ENCODE data around the gene RBMS3. TPM values are rescaled to one million over a fixed set of nuclear protein-coding genes. Genes with fewer than 3 reads are reported as not detected.
A peak's percentile ranks its signal among the peaks of the same experiment; 100 is the strongest.

RBMS3 gene
- total RNA-seq, 4 donors from 2014 or later, result 7.3 to 21.8 (median 12.8) TPM

DNA sequence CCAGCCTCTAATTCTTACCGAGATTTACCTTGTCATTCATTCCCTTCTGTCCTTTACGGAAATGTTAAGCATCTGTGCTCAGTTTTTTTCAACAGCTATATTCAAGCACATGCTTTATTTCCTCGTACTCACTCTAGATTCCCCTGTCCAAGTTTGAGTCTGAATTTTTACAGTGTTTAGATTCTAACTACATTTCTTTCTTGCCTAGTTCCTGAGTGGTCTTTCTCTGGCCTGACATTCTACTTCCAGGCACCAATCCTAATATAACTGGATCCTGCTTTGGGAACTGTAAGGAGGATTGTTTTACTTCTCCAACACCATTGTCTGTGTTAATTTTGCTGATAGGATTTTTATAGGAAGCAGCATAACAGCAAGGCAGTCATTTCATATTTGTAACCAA, 222.4 kb downstream of the RBMS3 start:
- DNase-seq (ENCODE audit: low spot score in 2 of 2), result no peak
- no peak for TF ChIP-seq POLR2A (IDR thresholded peaks at IDR 0.05)
- TF ChIP-seq, protein P1, sequence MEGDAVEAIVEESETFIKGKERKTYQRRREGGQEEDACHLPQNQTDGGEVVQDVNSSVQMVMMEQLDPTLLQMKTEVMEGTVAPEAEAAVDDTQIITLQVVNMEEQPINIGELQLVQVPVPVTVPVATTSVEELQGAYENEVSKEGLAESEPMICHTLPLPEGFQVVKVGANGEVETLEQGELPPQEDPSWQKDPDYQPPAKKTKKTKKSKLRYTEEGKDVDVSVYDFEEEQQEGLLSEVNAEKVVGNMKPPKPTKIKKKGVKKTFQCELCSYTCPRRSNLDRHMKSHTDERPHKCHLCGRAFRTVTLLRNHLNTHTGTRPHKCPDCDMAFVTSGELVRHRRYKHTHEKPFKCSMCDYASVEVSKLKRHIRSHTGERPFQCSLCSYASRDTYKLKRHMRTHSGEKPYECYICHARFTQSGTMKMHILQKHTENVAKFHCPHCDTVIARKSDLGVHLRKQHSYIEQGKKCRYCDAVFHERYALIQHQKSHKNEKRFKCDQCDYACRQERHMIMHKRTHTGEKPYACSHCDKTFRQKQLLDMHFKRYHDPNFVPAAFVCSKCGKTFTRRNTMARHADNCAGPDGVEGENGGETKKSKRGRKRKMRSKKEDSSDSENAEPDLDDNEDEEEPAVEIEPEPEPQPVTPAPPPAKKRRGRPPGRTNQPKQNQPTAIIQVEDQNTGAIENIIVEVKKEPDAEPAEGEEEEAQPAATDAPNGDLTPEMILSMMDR (IDR thresholded peaks at IDR 0.05), result no peak
- no peak overlapping the region for H3K4me3 ChIP-seq (ENCODE audit: low read depth, poor library complexity, severe bottlenecking)
- 77 to 83% methylated on average over 3 of the region's 3 CpGs for WGBS, 2 donors
- intact Hi-C loops (cut with DNase I; ENCODE audit: low total_unique reads), result no loop called here

DNA sequence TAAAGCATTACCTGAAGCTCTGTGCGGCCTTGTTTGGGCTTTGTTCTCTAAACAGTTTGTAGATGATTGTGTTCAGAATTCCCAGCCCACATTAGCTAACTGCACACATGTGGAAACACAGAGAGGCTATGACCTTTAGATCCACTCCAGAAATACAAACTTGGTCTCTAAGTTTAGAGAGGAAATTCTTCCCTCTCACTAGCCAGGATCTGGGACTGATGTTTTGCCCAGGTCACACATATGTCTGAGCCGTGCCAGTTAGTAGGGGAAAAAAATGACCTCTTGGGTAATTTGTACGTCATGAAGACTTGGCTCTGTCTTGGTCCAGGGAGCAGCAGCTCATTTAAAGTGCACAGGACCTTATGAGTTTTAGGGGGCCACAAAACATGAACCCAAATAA, 223.1 kb downstream of the RBMS3 start:
- no peak overlapping the region for H3K4me3 ChIP-seq (ENCODE audit: low read depth, poor library complexity, severe bottlenecking)
- intact Hi-C loops (cut with DNase I; ENCODE audit: low total_unique reads), result no loop called here
- TF ChIP-seq, protein P1 (IDR thresholded peaks at IDR 0.05), result no peak
- TF ChIP-seq POLR2A (IDR thresholded peaks at IDR 0.05), result no peak
- 42 to 59% methylated on average over 3 of the region's 3 CpGs for WGBS, 2 donors
- DNase-seq (ENCODE audit: low spot score in 2 of 2), result peak in 1 of 2 donors; percentile 32

DNA sequence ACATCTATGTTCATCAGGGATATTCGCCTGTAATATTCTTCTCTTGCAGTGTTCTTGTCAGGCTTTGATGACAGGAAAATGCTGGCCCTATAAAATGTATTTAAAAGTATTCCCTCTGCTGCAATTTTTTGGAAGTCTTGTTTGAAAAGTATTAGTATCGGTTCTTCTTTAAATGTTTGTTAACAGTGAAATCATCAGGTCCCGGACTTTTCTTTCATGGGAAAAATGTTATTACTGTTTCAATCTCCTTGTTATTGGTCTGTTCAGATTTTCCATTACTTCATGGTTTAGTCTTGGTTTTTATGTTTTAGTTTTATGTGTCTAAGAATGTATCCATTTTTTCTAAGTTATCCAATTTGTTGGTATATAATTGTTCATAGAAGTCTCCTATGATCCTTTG, 225.6 kb downstream of the RBMS3 start:
- H3K4me3 ChIP-seq (ENCODE audit: low read depth, poor library complexity, severe bottlenecking), result no peak overlapping the region
- intact Hi-C loops (cut with DNase I; ENCODE audit: low total_unique reads), result no loop called here
- no peak for TF ChIP-seq POLR2A (IDR thresholded peaks at IDR 0.05)
- TF ChIP-seq, protein P1 (IDR thresholded peaks at IDR 0.05), result no peak
- WGBS, 2 donors, result 78 to 80% methylated on average over 3 of the region's 3 CpGs
- DNase-seq (ENCODE audit: low spot score in 2 of 2), result no peak

DNA sequence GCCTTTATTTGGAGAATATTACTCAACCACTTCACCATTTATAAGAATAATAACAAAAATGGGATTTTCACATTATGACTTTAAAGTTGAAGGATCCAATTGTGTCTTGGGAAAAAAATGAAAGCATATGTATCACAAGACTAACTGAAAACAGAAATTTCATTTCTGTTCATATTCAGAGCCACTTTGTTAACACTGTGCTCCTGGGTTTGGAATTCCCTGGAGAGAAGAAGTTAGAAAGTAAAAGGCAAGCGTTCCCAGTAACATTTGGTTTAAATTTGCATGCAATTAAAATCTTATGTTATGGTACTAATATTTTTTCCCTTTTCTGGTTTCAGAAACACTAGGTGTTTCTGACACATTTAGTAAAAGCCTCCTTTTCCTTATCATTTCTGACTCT, 230.8 kb downstream of the RBMS3 start:
- no peak for DNase-seq (ENCODE audit: low spot score in 2 of 2)
- WGBS, 2 donors, result 54 to 62% methylated on average over 1 of the region's 1 CpG
- TF ChIP-seq POLR2A (IDR thresholded peaks at IDR 0.05), result no peak
- TF ChIP-seq, protein P1 (IDR thresholded peaks at IDR 0.05), result no peak

DNA sequence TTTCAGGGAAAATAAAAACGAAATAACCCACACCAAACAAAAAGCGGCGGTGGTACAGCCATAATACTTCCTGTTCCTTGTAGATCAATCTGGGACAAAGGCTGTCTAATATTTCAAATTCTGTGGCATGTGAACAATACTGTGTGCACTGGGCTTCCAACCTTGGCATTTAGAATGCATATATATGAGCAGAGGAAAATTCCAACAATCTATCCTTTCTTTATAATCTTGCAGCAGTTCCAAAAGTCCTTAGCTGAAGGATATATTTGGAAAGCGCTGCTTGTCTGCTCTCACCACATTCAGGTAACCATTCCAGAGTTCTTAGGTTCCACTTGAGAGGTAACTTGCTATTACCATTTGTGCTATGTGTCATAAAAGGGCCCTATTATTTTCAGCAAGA, 231.8 kb downstream of the RBMS3 start:
- intact Hi-C loops (cut with DNase I; ENCODE audit: low total_unique reads), result no loop called here
- 52 to 65% methylated on average over 4 of the region's 4 CpGs for WGBS, 2 donors
- no peak overlapping the region for H3K4me3 ChIP-seq (ENCODE audit: low read depth, poor library complexity, severe bottlenecking)
- DNase-seq (ENCODE audit: low spot score in 2 of 2), result no peak
- no peak for TF ChIP-seq POLR2A (IDR thresholded peaks at IDR 0.05)
- TF ChIP-seq, protein P1 (IDR thresholded peaks at IDR 0.05), result no peak

More for the DNA sequence above, 230.8 kb downstream of the RBMS3 start:
- intact Hi-C loops (cut with DNase I; ENCODE audit: low total_unique reads), result no loop called here
- no peak overlapping the region for H3K4me3 ChIP-seq (ENCODE audit: low read depth, poor library complexity, severe bottlenecking)

DNA sequence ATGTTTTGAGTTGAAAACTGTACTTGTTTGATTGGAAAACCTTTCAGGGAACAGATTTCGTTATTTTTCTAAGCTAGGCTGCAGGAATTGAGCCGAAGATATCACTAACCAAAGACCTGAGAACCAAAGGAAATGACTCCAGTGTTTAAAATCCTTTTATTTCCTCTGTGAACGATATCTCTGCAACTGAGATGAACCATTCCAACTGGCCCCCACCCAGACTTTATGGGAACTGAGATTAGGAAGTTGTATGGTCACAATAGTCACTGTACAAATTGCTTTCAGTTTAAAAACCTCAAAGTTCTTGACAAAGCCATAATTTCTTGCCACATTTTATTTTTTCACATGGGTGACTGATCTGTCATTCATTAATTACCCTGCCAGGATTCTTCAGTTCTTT, 232.4 kb downstream of the RBMS3 start:
- H3K4me3 ChIP-seq (ENCODE audit: low read depth, poor library complexity, severe bottlenecking), result no peak overlapping the region
- TF ChIP-seq POLR2A (IDR thresholded peaks at IDR 0.05), result no peak
- TF ChIP-seq, protein P1 (IDR thresholded peaks at IDR 0.05), result no peak
- intact Hi-C loops (cut with DNase I; ENCODE audit: low total_unique reads), result no loop called here
- WGBS, 2 donors, result 24 to 30% methylated on average over 3 of the region's 3 CpGs
- DNase-seq (ENCODE audit: low spot score in 2 of 2), result peak in 1 of 2 donors; percentile 28
